Pericardium fibroblast (primary cell): Measurements from ENCODE around the gene RFC5. TPM values are rescaled to one million over a fixed set of nuclear protein-coding genes. Genes with fewer than 3 reads are reported as not detected.

Source experiments
- total RNA-seq: library from RNA; depleted of rRNA; stranded (reverse); fragments of >200 nt; gene quantifications from 2 replicates; pipeline ENCODE4 v1.2.3, GENCODE V29; 2015

Gene RFC5
- total RNA-seq: 5.0 and 11.8 TPM in 2 replicates

GRCh38 chr12:118016424-118017264 is at the start of gene RFC5:
TSS of gene RFC5 (plus strand) at chr12:118016703. CDS start at chr12:118016828, 125 bp downstream.

GRCh38 chr12:117968826-117969659 is 47.5 kb upstream of the RFC5 start, which contains the start of gene KSR2:
TSS of gene KSR2 (minus strand) at chr12:117968990. CDS start at chr12:117968255, 735 bp downstream.

GRCh38 chr12:118061011-118061872 is 44.7 kb downstream of the RFC5 start, which contains the start of gene WSB2:
TSS of gene WSB2 (minus strand) at chr12:118061179. CDS start at chr12:118061048, 131 bp downstream.

Other genes starting within 250 kb of the RFC5 start
- gene KSR2, start 47.7 kb upstream of the RFC5 start, total RNA-seq: not detected in 2 replicates
- 50.1 and 80.3 TPM in 2 replicates for gene WSB2, start 44.5 kb downstream of the RFC5 start, total RNA-seq
- 8.8 and 18.6 TPM in 2 replicates for gene VSIG10, start 87.3 kb downstream of the RFC5 start, total RNA-seq
- gene PEBP1, start 119.4 kb downstream of the RFC5 start, total RNA-seq: 193 and 224 TPM in 2 replicates